Measurements from ENCODE around the gene URB2. TPM values are rescaled to one million over a fixed set of nuclear protein-coding genes. Genes with fewer than 3 reads are reported as not detected.

URB2 gene
- total RNA-seq, 1 experiment from 2014 or later = 25.2 TPM

GRCh38 chr1:229674042-229674441 lies 48.0 kb downstream of the URB2 start:
- CTCF ChIA-PET = interaction anchor here (0.8 to 1.6 kb wide), 2 partner anchors 12 to 300 kb away, joined by 3 to 4 read pairs; no protein-coding TSS in a partner anchor
- no peaks in the 10 kb centered on the region for H3K36me3 Mint-ChIP-seq (ENCODE audit: insufficient read depth, unreplicated experiment)
- intact Hi-C loops (cut with micrococcal nuclease; ENCODE audit: unreplicated experiment) = no loop called here

GRCh38 chr1:229675396-229675795 lies 49.3 kb downstream of the URB2 start:
- intact Hi-C loops (cut with micrococcal nuclease; ENCODE audit: unreplicated experiment) = no loop called here
- Mint-ChIP-seq H3K36me3 (ENCODE audit: insufficient read depth, unreplicated experiment) (no peaks in the 10 kb centered on the region), H3K27ac (ENCODE audit: unreplicated experiment) (no peak overlapping the region), H3K4me3 (ENCODE audit: low read depth, unreplicated experiment) (no peak overlapping the region), H3K9me3 (ENCODE audit: low read depth, unreplicated experiment) (no peaks in the 10 kb centered on the region), H3K4me1 (ENCODE audit: low read depth, unreplicated experiment) (no peaks in the 10 kb centered on the region), H3K27me3 (ENCODE audit: unreplicated experiment) (no peaks in the 10 kb centered on the region)
- no TSS peak for BruUV-seq (replicated peaks)
- TF ChIP-seq CTCF (IDR thresholded peaks at IDR 0.05; ENCODE audit: unreplicated experiment) = no peak
- CTCF ChIA-PET = interaction anchor here (0.7 to 1.0 kb wide), 4 partner anchors 11 to 176 kb away, joined by 3 to 4 read pairs (median 4); no protein-coding TSS in a partner anchor
- no peak for DNase-seq

More at GRCh38 chr1:229674042-229674441, 48.0 kb downstream of the URB2 start:
- H3K27me3 Mint-ChIP-seq (ENCODE audit: unreplicated experiment) = no peaks in the 10 kb centered on the region
- no TSS peak for BruUV-seq (replicated peaks)
- no peaks in the 10 kb centered on the region for H3K4me1 Mint-ChIP-seq (ENCODE audit: low read depth, unreplicated experiment)
- no peaks in the 10 kb centered on the region for H3K9me3 Mint-ChIP-seq (ENCODE audit: low read depth, unreplicated experiment)
- TF ChIP-seq CTCF (IDR thresholded peaks at IDR 0.05; ENCODE audit: unreplicated experiment) = no peak
- H3K4me3 Mint-ChIP-seq (ENCODE audit: low read depth, unreplicated experiment) = no peak overlapping the region
- DNase-seq = no peak
- no peak overlapping the region for H3K27ac Mint-ChIP-seq (ENCODE audit: unreplicated experiment)

- H3K9me3 Mint-ChIP-seq (ENCODE audit: low read depth, unreplicated experiment) = peaks cover 19% of the 10 kb centered on the region
- H3K4me1 Mint-ChIP-seq (ENCODE audit: low read depth, unreplicated experiment) = no peaks in the 10 kb centered on the region
- no peak for DNase-seq
- no peak overlapping the region for H3K27ac Mint-ChIP-seq (ENCODE audit: unreplicated experiment)
- no TSS peak for BruUV-seq (replicated peaks)
- TF ChIP-seq CTCF (IDR thresholded peaks at IDR 0.05; ENCODE audit: unreplicated experiment) = no peak
- intact Hi-C loops (cut with micrococcal nuclease; ENCODE audit: unreplicated experiment) = loop anchor here (1.0 kb wide), 1 partner anchor 9 kb away; no protein-coding TSS in a partner anchor
- no peaks in the 10 kb centered on the region for H3K27me3 Mint-ChIP-seq (ENCODE audit: unreplicated experiment)
- no peak overlapping the region for H3K4me3 Mint-ChIP-seq (ENCODE audit: low read depth, unreplicated experiment)
- H3K36me3 Mint-ChIP-seq (ENCODE audit: insufficient read depth, unreplicated experiment) = no peaks in the 10 kb centered on the region
- CTCF ChIA-PET = interaction anchor here (1.9 kb wide), 1 partner anchor 11 kb away, joined by 4 read pairs; no protein-coding TSS in a partner anchor
These were observed 59.1 kb downstream of the URB2 start for GRCh38 chr1:229685149-229685548.

- intact Hi-C loops (cut with micrococcal nuclease; ENCODE audit: unreplicated experiment) = no loop called here
- no TSS peak for BruUV-seq (replicated peaks)
- DNase-seq = no peak
- Mint-ChIP-seq H3K36me3 (ENCODE audit: insufficient read depth, unreplicated experiment) (no peaks in the 10 kb centered on the region), H3K27me3 (ENCODE audit: unreplicated experiment) (peaks cover 23% of the 10 kb centered on the region), H3K9me3 (ENCODE audit: low read depth, unreplicated experiment) (peaks cover 10% of the 10 kb centered on the region), H3K27ac (ENCODE audit: unreplicated experiment) (no peak overlapping the region), H3K4me1 (ENCODE audit: low read depth, unreplicated experiment) (no peaks in the 10 kb centered on the region), H3K4me3 (ENCODE audit: low read depth, unreplicated experiment) (no peak overlapping the region)
- CTCF ChIA-PET = no interaction called here
- no peak for TF ChIP-seq CTCF (IDR thresholded peaks at IDR 0.05; ENCODE audit: unreplicated experiment)
These were observed 63.2 kb downstream of the URB2 start for GRCh38 chr1:229689273-229689672.
